Neural progenitor cell (in vitro differentiated cells): Measurements from ENCODE around the gene ARL15. TPM values are rescaled to one million over a fixed set of nuclear protein-coding genes. Genes with fewer than 3 reads are reported as not detected.

Experiments
- DNase-seq: peaks from one replicate; pipeline ENCODE4 v3.0.0-alpha.2; 2016; ENCODE audit warnings: low spot score
- H2AFZ ChIP-seq: fragments of 200-600 bp; sonication (generic); replicated peaks from 2 replicates; pipeline ENCODE4 v1.6.1; 2016; ENCODE audit warnings: antibody characterized with exemption
- H3F3A ChIP-seq: fragments of 200-600 bp; sonication (generic); 2 replicates; pipeline ENCODE4 v1.6.1; 2016; ENCODE audit warnings: antibody characterized with exemption, low read depth
- H3K27ac ChIP-seq: fragments of 200-600 bp; sonication (generic); 2 replicates; pipeline ENCODE4 v1.5.1; 2016; ENCODE audit warnings: mild to moderate bottlenecking
- H3K27me3 ChIP-seq: fragments of 200-600 bp; sonication (generic); 2 replicates; pipeline ENCODE4 v1.6.1; 2016; ENCODE audit warnings: mild to moderate bottlenecking, moderate library complexity
- H3K36me3 ChIP-seq: fragments of 200-600 bp; sonication (generic); 2 replicates; pipeline ENCODE4 v1.5.1; 2016
- H3K4me1 ChIP-seq: fragments of 200-600 bp; sonication (generic); 2 replicates; pipeline ENCODE4 v1.6.1; 2016; ENCODE audit warnings: mixed run types
- H3K4me2 ChIP-seq: fragments of 200-600 bp; sonication (generic); 2 replicates; pipeline ENCODE4 v1.6.1; 2016
- H3K4me3 ChIP-seq: fragments of 200-600 bp; sonication (generic); 2 replicates; pipeline ENCODE4 v1.5.1; 2016
- H3K79me2 ChIP-seq: fragments of 200-600 bp; sonication (generic); 2 replicates; pipeline ENCODE4 v1.6.1; 2016; ENCODE audit warnings: low read depth
- H3K9ac ChIP-seq: fragments of 200-600 bp; sonication (generic); 2 replicates; pipeline ENCODE4 v1.6.1; 2016
- H3K9me3 ChIP-seq: fragments of 200-600 bp; sonication (generic); 2 replicates; pipeline ENCODE4 v1.5.1; 2016; ENCODE audit warnings: low read depth
- H4K20me1 ChIP-seq: fragments of 200-600 bp; sonication (generic); 2 replicates; pipeline ENCODE4 v1.6.1; 2016; ENCODE audit warnings: low read depth
- H3K27ac Mint-ChIP-seq: 3 replicates; pipeline ENCODE4 v1.8.0; 2021; ENCODE audit warnings: mixed read lengths
- H3K27me3 Mint-ChIP-seq: 2 replicates; pipeline ENCODE4 v1.8.0; 2022; ENCODE audit warnings: low read depth, mild to moderate bottlenecking, inconsistent platforms, moderate library complexity, mixed read lengths; ENCODE audit not compliant: insufficient read depth
- H3K36me3 Mint-ChIP-seq: 3 replicates; pipeline ENCODE4 v1.8.0; 2021; ENCODE audit warnings: mixed read lengths
- H3K4me1 Mint-ChIP-seq: 3 replicates; pipeline ENCODE4 v1.8.0; 2021; ENCODE audit warnings: mixed read lengths
- H3K4me3 Mint-ChIP-seq: 3 replicates; pipeline ENCODE4 v1.8.0; 2021; ENCODE audit warnings: mild to moderate bottlenecking, moderate library complexity, mixed read lengths
- H3K9me3 Mint-ChIP-seq: 3 replicates; pipeline ENCODE4 v1.8.0; 2020; ENCODE audit warnings: mixed read lengths
- EZH2 ChIP-seq: fragments of 200-600 bp; sonication (generic); IDR thresholded peaks from 2 replicates; pipeline ENCODE4 v1.6.1; 2017; ENCODE audit warnings: antibody characterized with exemption, mild to moderate bottlenecking, moderate library complexity
- EZH2phosphoT487 ChIP-seq: fragments of 200-600 bp; sonication (generic); IDR thresholded peaks from 2 replicates; pipeline ENCODE4 v1.6.1; 2017; ENCODE audit warnings: antibody characterized with exemption
- total RNA-seq: library from RNA; depleted of rRNA; stranded (reverse); fragments of >200 nt; gene quantifications from 2 replicates; pipeline ENCODE4 v1.2.3, GENCODE V29; 2015; ENCODE audit warnings: low replicate concordance
- TF ChIP-seq, protein P1 (sequence below): fragments of 200-600 bp; sonication (generic); IDR thresholded peaks from 2 replicates; pipeline ENCODE4 v1.5.1; 2017; ENCODE audit warnings: antibody characterized with exemption, mild to moderate bottlenecking

The ARL15 gene
- total RNA-seq, 1 donor from 2014 or later: 39.1 TPM

DNA sequence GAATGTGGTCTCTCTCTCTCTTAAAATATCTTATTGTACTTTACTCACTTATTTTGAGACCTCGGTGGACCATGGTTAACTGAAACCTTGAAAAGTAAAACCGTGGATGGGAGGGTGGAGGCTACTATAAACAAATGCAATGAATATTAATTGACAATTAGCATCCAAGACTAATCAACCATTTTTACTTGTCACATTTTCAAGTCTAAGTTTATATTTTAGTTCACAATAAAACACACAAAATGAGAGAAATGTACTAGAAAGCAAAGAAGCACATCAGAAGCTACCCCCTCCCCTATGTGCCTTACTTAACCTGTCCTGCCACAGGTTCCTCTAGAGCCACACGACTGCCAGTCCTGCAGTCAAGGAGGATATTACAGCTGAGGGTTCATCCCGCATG is 4.6 kb downstream of the ARL15 start:
- TF ChIP-seq, protein P1, sequence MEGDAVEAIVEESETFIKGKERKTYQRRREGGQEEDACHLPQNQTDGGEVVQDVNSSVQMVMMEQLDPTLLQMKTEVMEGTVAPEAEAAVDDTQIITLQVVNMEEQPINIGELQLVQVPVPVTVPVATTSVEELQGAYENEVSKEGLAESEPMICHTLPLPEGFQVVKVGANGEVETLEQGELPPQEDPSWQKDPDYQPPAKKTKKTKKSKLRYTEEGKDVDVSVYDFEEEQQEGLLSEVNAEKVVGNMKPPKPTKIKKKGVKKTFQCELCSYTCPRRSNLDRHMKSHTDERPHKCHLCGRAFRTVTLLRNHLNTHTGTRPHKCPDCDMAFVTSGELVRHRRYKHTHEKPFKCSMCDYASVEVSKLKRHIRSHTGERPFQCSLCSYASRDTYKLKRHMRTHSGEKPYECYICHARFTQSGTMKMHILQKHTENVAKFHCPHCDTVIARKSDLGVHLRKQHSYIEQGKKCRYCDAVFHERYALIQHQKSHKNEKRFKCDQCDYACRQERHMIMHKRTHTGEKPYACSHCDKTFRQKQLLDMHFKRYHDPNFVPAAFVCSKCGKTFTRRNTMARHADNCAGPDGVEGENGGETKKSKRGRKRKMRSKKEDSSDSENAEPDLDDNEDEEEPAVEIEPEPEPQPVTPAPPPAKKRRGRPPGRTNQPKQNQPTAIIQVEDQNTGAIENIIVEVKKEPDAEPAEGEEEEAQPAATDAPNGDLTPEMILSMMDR: no peak
- TF ChIP-seq EZH2phosphoT487 (no peak), EZH2 (no peak)
- Histone ChIP-seq H3K4me3 (no peak overlapping the region), H3K4me2 (no peak overlapping the region)

DNA sequence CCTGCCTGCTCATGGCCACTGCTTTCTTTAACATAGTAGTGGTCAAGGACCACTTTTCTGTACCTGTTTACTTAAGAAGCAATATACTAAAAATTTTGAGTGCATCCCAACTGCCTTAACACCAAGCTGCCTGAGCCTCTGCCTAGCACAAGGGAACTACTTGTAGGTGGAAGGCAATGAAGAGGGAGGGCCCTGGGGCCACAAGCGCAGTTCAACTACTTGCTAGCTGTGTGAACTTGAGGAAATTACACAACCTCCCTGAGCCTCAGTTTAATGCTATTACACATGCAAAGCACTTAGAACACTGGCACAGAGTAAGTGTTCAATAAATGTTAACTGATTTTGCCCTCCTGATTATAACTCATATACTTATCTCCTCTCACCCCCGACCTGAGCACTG is 6.3 kb downstream of the ARL15 start:
- Histone ChIP-seq H3K4me1 (peaks cover 16% of the 10 kb centered on the region), H2AFZ (no peak overlapping the region), H3K4me2 (no peak overlapping the region), H3K4me3 (no peak overlapping the region), H3F3A (no peaks in the 10 kb centered on the region), H3K36me3 (no peaks in the 10 kb centered on the region), H3K27me3 (no peaks in the 10 kb centered on the region), H4K20me1 (peaks cover 28% of the 10 kb centered on the region), H3K79me2 (peaks cover 74% of the 10 kb centered on the region), H3K27ac (no peak overlapping the region), H3K9ac (no peak overlapping the region), H3K9me3 (no peaks in the 10 kb centered on the region)
- Mint-ChIP-seq H3K36me3 (no peaks in the 10 kb centered on the region), H3K4me1 (peaks cover 8% of the 10 kb centered on the region), H3K4me3 (no peak overlapping the region), H3K9me3 (no peaks in the 10 kb centered on the region), H3K27me3 (no peaks in the 10 kb centered on the region), H3K27ac (no peak overlapping the region)
- DNase-seq: no peak
- no peak for TF ChIP-seq EZH2
- TF ChIP-seq EZH2phosphoT487: no peak
- TF ChIP-seq, protein P1: no peak

More for the DNA sequence above, 4.6 kb downstream of the ARL15 start:
- Mint-ChIP-seq H3K27ac (no peak overlapping the region), H3K9me3 (no peaks in the 10 kb centered on the region), H3K4me3 (no peak overlapping the region), H3K4me1 (peaks cover 15% of the 10 kb centered on the region), H3K36me3 (no peaks in the 10 kb centered on the region), H3K27me3 (peaks cover 3% of the 10 kb centered on the region)
- H2AFZ ChIP-seq: no peak overlapping the region
- peaks cover 36% of the 10 kb centered on the region for H4K20me1 ChIP-seq
- H3K79me2 ChIP-seq: peaks cover 70% of the 10 kb centered on the region
- no peaks in the 10 kb centered on the region for H3K9me3 ChIP-seq
- H3K27me3 ChIP-seq: peaks cover 6% of the 10 kb centered on the region
- no peaks in the 10 kb centered on the region for H3F3A ChIP-seq
- H3K27ac ChIP-seq: no peak overlapping the region
- no peaks in the 10 kb centered on the region for H3K36me3 ChIP-seq
- peaks cover 22% of the 10 kb centered on the region for H3K4me1 ChIP-seq
- DNase-seq: no peak
- no peak overlapping the region for H3K9ac ChIP-seq

- no peak overlapping the region for H3K9ac ChIP-seq
- Mint-ChIP-seq H3K27ac (no peak overlapping the region), H3K36me3 (no peaks in the 10 kb centered on the region), H3K9me3 (no peaks in the 10 kb centered on the region), H3K27me3 (no peaks in the 10 kb centered on the region), H3K4me1 (no peaks in the 10 kb centered on the region), H3K4me3 (no peak overlapping the region)
- no peak overlapping the region for H2AFZ ChIP-seq
- H3K9me3 ChIP-seq: no peaks in the 10 kb centered on the region
- TF ChIP-seq, protein P1: no peak
- no peak for TF ChIP-seq EZH2
- TF ChIP-seq EZH2phosphoT487: no peak
- peaks cover 6% of the 10 kb centered on the region for H3K4me1 ChIP-seq
- no peak overlapping the region for H3K27ac ChIP-seq
- no peak overlapping the region for H3K4me2 ChIP-seq
- no peaks in the 10 kb centered on the region for H3F3A ChIP-seq
- H3K27me3 ChIP-seq: no peaks in the 10 kb centered on the region
- H4K20me1 ChIP-seq: peaks cover 11% of the 10 kb centered on the region
- no peak overlapping the region for H3K4me3 ChIP-seq
- peaks cover 56% of the 10 kb centered on the region for H3K79me2 ChIP-seq
- DNase-seq: no peak
- no peaks in the 10 kb centered on the region for H3K36me3 ChIP-seq
These were observed 8.1 kb downstream of the ARL15 start for GRCh38 chr5:54302267-54302687.
